H7 (cell line): ENCODE results near the gene PAQR4. TPM values are rescaled to one million over a fixed set of nuclear protein-coding genes. Genes with fewer than 3 reads are reported as not detected.

Experiments used
- DNase-seq: peaks from one replicate; pipeline ENCODE4 v3.0.0; 2012
- H3K27me3 ChIP-seq: 2 replicates; pipeline ENCODE4 v1.6.0; 2011; ENCODE audit warnings: mild to moderate bottlenecking, low read length; ENCODE audit not compliant: control insufficient read depth, insufficient read depth
- H3K36me3 ChIP-seq: replicated peaks from 2 replicates; pipeline ENCODE4 v1.5.1; 2011; ENCODE audit warnings: low read length; ENCODE audit not compliant: control insufficient read depth, insufficient read depth
- H3K4me3 ChIP-seq: 2 replicates; pipeline ENCODE4 v1.5.1; 2011; ENCODE audit warnings: low read depth, mild to moderate bottlenecking, control low read depth, low read length, moderate library complexity; ENCODE audit not compliant: insufficient read depth
- total RNA-seq: library from RNA; depleted of rRNA; stranded (reverse); fragments of >200 nt; shearing (Covaris generic); gene quantifications from 2 replicates; pipeline ENCODE4 v1.2.3, GENCODE V29; 2014

PAQR4 gene
- total RNA-seq, 1 experiment from 2014 or later: 65.6 TPM

GRCh38 chr16:2966043-2966807, 2.9 kb upstream of the PAQR4 start:
- no peak for DNase-seq
- Histone ChIP-seq H3K27me3 (peaks cover 4% of the 10 kb centered on the region; the same call in 1 of the 2 replicates), H3K4me3 (no peak overlapping the region), H3K36me3 (no peaks in the 10 kb centered on the region; the same call in 1 of the 2 replicates)

- Histone ChIP-seq H3K27me3 (peaks cover 4% of the 10 kb centered on the region; the same call in 1 of the 2 replicates), H3K36me3 (no peaks in the 10 kb centered on the region; the same call in 1 of the 2 replicates), H3K4me3 (peak overlapping the region; percentile 17; the same call in 1 of the 2 replicates)
- DNase-seq: no peak
Measured at GRCh38 chr16:2966808-2967191, 2.3 kb upstream of the PAQR4 start.

- peak overlapping the region; percentile 17; the same call in 1 of the 2 replicates for H3K4me3 ChIP-seq
Measured at GRCh38 chr16:2967211-2967631, 1.9 kb upstream of the PAQR4 start.

GRCh38 chr16:2967721-2968161, 1.4 kb upstream of the PAQR4 start:
- Histone ChIP-seq H3K27me3 (peaks cover 4% of the 10 kb centered on the region; the same call in 1 of the 2 replicates), H3K4me3 (no peak overlapping the region), H3K36me3 (peaks cover 4% of the 10 kb centered on the region)
- no peak for DNase-seq

More at GRCh38 chr16:2967211-2967631, 1.9 kb upstream of the PAQR4 start:
- H3K36me3 ChIP-seq: peaks cover 2% of the 10 kb centered on the region
- H3K27me3 ChIP-seq: peaks cover 4% of the 10 kb centered on the region; the same call in 1 of the 2 replicates
- no peak for DNase-seq

- Histone ChIP-seq H3K27me3 (peaks cover 4% of the 10 kb centered on the region; the same call in 1 of the 2 replicates), H3K36me3 (peaks cover 9% of the 10 kb centered on the region), H3K4me3 (peak overlapping the region; percentile 89)
- DNase-seq: peak; percentile 70
Measured at GRCh38 chr16:2968368-2968737, 795 bp upstream of the PAQR4 start.

GRCh38 chr16:2969545-2970521, 685 bp downstream of the PAQR4 start:
- peak; percentile 97 for DNase-seq
- Histone ChIP-seq H3K27me3 (peaks cover 4% of the 10 kb centered on the region; the same call in 1 of the 2 replicates), H3K4me3 (peak overlapping the region; percentile 89), H3K36me3 (peaks cover 17% of the 10 kb centered on the region)

GRCh38 chr16:2970563-2970962, 1.4 kb downstream of the PAQR4 start:
- DNase-seq: no peak
- Histone ChIP-seq H3K4me3 (peak overlapping the region; percentile 89), H3K36me3 (peaks cover 20% of the 10 kb centered on the region), H3K27me3 (peaks cover 4% of the 10 kb centered on the region; the same call in 1 of the 2 replicates)

GRCh38 chr16:2971134-2971984, 2.2 kb downstream of the PAQR4 start:
- Histone ChIP-seq H3K36me3 (peaks cover 25% of the 10 kb centered on the region), H3K27me3 (peaks cover 4% of the 10 kb centered on the region; the same call in 1 of the 2 replicates), H3K4me3 (no peak overlapping the region)
- no peak for DNase-seq

- peaks cover 30% of the 10 kb centered on the region for H3K36me3 ChIP-seq
- no peak overlapping the region for H3K4me3 ChIP-seq
- no peak for DNase-seq
- peaks cover 4% of the 10 kb centered on the region; the same call in 1 of the 2 replicates for H3K27me3 ChIP-seq
Measured at GRCh38 chr16:2971985-2972784, 3.0 kb downstream of the PAQR4 start.

GRCh38 chr16:2973093-2973492, 3.9 kb downstream of the PAQR4 start:
- DNase-seq: no peak
- H3K27me3 ChIP-seq: 0 out of 2 replicates have a peak, but pooled peaks cover under 1% of the 10 kb centered on the region
- peaks cover 33% of the 10 kb centered on the region for H3K36me3 ChIP-seq
- H3K4me3 ChIP-seq: no peak overlapping the region

- DNase-seq: no peak
- no peaks in the 10 kb centered on the region for H3K27me3 ChIP-seq
- peaks cover 35% of the 10 kb centered on the region for H3K36me3 ChIP-seq
- no peak overlapping the region for H3K4me3 ChIP-seq
Measured at GRCh38 chr16:2973605-2974318, 4.6 kb downstream of the PAQR4 start.

GRCh38 chr16:2974319-2975056, 5.3 kb downstream of the PAQR4 start:
- DNase-seq: no peak

More at GRCh38 chr16:2974319-2975056, 5.3 kb downstream of the PAQR4 start:
- Histone ChIP-seq H3K4me3 (no peak overlapping the region), H3K27me3 (no peaks in the 10 kb centered on the region), H3K36me3 (peaks cover 36% of the 10 kb centered on the region)
